Measurements from ENCODE around the gene AOX1.
"Not testable (repeated sequence)": the region's sequence is repeated elsewhere in the genome, so short reads cannot be mapped to it uniquely, and the experiment has no call there.

Gene AOX1

GRCh38 chr2:200625282-200625681 is 39.5 kb downstream of the AOX1 start:
- no peak for DNase-seq (ENCODE audit: extremely low read depth in 1 of 2, low read depth in 1 of 2)

GRCh38 chr2:200625958-200626363 is 40.1 kb downstream of the AOX1 start:
- no peak for DNase-seq (ENCODE audit: extremely low read depth in 1 of 2, low read depth in 1 of 2)

DNA sequence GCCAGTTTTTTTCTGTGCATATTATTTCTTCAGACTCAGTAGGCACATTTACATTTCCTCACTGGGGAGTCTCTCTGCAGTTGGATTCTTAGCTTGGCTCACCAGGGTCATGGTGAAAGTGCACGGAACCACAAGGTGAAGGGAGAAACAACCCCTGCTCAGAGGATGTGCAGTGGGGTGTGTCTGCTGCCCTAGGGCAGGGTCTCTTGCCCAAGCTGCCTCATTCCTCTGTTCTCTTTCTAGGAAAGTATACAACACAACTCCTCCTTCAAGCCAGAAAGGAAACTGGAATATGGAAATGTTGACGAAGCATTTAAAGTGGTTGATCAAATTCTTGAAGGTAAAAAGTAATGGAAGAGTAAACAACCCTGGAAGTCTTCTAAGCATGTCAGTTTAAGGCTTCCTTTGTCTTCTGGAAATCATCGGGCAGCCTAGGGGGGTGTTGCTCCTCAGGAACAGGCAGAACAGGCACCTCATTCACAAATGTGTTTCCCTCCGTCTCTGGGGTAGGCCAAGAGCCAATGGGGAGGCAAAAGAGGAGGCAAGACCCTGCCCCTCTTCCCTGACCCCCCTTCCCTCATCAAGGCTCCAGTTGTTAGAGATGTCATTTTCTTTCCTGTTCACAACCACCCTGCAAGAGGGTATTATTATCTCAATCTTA is 41.4 kb downstream of the AOX1 start:
- no peak for DNase-seq (ENCODE audit: extremely low read depth in 1 of 2, low read depth in 1 of 2)

DNA sequence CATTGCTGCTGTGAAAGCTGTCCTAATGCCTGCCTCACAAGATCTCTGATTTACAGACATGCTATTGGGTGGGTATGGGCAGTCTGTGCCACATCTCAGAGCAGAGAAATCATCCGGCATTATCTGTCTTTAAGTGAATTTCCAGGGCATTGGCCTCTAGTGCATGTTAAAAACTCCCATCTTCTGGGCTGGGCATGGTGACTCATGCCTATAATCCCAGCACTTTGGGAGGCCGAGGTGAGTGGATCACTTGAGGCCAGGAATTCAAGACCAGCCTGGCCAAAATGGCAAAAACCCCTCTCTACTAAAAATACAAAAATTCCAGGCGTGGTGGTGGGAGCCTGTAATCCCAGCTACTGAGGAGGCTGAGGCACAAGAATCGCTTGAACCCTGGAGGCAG is 42.6 kb downstream of the AOX1 start:
- not testable (repeated sequence) for DNase-seq (ENCODE audit: extremely low read depth in 1 of 2, low read depth in 1 of 2)

GRCh38 chr2:200631287-200631686 is 45.5 kb downstream of the AOX1 start:
- no peak for DNase-seq (ENCODE audit: extremely low read depth in 1 of 2, low read depth in 1 of 2)

- no peak for DNase-seq (ENCODE audit: extremely low read depth in 1 of 2, low read depth in 1 of 2)
Observed at GRCh38 chr2:200634231-200634964, 48.6 kb downstream of the AOX1 start.

DNA sequence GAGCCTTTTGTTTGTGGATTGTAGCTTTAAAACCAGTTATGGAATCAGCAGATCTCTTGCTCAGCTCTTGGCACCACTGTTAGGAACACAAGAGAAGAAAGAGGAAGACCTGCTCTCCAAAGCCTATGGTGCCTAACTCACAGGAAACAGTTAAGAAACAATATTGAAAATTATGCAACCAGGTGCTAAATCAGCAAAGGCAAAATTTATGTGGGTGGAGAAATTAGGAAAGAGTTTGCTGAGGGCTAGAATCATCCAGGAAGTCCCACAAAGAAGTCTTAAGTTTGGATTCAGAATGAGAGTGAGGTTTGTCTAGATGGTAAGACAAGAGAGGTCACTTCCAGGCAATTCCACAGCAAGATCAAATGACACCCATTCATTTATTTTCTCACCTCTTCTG is 49.4 kb downstream of the AOX1 start:
- no peak for DNase-seq (ENCODE audit: extremely low read depth in 1 of 2, low read depth in 1 of 2)

DNA sequence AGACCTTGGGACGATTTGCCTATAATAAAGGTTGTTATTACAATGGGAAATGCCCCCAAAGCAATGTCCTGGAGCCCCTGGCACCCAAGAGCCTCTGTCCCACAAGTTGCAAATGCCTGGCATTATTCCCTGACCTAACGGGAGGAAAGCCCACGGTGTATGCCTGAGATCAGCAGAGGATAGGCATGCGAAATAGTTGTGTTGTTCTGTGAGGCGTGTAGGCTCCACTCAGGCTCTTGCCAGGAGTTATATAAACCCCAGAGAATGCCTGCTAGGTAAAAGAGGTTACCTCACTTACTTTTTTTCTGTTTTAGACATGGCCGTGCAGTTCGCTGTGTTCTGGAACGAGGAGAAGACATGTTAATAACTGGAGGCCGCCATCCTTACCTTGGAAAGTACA is 52.1 kb downstream of the AOX1 start:
- no peak for DNase-seq (ENCODE audit: extremely low read depth in 1 of 2, low read depth in 1 of 2)

GRCh38 chr2:200640176-200640575 is 54.4 kb downstream of the AOX1 start:
- DNase-seq (ENCODE audit: extremely low read depth in 1 of 2, low read depth in 1 of 2) = no peak

GRCh38 chr2:200640901-200641300 is 55.1 kb downstream of the AOX1 start:
- DNase-seq (ENCODE audit: extremely low read depth in 1 of 2, low read depth in 1 of 2) = no peak

- not testable (repeated sequence) for DNase-seq (ENCODE audit: extremely low read depth in 1 of 2, low read depth in 1 of 2)
Observed at GRCh38 chr2:200648518-200649281, 62.9 kb downstream of the AOX1 start.

DNA sequence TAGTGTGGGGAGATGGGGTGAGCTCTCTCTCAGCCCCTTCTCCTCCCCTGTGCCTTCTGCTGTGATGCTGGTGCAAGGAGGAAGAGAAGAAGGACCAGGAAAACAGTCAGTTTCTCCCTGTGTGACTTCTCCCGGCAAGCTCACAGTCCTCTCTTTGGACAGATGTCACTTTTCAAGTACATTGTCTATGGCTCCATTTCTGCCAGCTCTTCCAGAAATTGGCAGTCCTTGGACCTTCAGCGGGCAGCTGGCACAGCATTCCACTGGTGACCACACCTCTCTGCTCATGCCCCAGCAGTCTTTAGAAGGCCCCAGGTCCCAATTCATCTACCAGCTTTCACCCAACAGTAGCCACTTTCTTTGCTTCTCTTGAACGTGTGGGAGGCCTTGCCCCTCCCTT is 63.9 kb downstream of the AOX1 start:
- no peak for DNase-seq (ENCODE audit: extremely low read depth in 1 of 2, low read depth in 1 of 2)

DNA sequence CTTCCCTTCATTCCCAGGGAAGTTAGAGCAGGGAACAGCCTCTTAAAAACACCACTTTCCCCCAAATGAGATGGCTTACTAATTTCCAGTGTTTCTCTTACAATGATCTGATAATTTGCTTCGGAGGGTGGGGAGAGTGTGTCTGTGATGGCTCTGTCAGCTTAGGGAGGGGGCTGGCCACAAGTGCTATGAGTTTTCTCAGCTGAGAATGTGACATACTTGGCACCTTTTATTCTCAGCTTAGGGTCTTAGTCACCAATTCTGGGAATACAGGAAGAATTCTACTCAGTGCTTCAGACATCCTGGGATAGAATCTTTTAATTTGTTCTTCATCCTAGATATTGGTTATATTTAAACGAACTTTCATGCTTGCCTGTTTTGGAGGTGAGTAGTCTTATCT is 64.4 kb downstream of the AOX1 start:
- DNase-seq (ENCODE audit: extremely low read depth in 1 of 2, low read depth in 1 of 2) = no peak

GRCh38 chr2:200652158-200652557 is 66.3 kb downstream of the AOX1 start:
- no peak for DNase-seq (ENCODE audit: extremely low read depth in 1 of 2, low read depth in 1 of 2)

- DNase-seq (ENCODE audit: extremely low read depth in 1 of 2, low read depth in 1 of 2) = no peak
Observed at GRCh38 chr2:200653021-200653420, 67.2 kb downstream of the AOX1 start.

- DNase-seq (ENCODE audit: extremely low read depth in 1 of 2, low read depth in 1 of 2) = no peak
Observed at GRCh38 chr2:200654823-200655222, 69.0 kb downstream of the AOX1 start.

DNA sequence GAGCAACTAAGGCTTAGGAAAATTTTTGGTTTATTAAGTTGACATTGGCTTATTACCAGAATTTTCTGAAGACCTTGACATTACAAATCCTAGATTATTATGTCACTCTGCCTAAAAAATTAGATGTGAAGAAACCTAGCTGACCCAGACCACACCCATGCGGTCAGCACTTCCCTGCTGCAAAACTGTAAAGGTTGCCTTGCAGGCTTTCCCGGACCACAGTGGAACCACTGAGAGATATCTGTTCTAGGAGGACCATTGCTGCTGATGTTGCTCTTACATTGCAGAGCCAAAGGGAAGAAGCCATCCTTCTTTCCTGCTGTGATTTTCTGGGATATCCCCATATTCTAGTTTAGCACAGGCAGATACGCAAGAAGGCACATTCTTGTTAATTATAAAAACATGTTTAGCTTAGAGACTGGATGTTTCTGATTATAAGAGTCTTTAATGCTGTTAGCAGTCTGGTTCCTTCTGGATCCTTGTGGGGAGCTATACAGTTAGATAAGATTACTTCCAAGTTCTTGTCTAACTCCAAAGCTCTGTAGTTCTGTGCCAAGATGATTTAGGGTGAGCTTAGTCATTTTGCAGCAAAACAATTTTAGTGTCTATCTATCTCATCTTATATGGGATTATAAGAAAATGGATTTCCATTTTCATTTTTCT is 70.2 kb downstream of the AOX1 start:
- DNase-seq (ENCODE audit: extremely low read depth in 1 of 2, low read depth in 1 of 2) = no peak

DNA sequence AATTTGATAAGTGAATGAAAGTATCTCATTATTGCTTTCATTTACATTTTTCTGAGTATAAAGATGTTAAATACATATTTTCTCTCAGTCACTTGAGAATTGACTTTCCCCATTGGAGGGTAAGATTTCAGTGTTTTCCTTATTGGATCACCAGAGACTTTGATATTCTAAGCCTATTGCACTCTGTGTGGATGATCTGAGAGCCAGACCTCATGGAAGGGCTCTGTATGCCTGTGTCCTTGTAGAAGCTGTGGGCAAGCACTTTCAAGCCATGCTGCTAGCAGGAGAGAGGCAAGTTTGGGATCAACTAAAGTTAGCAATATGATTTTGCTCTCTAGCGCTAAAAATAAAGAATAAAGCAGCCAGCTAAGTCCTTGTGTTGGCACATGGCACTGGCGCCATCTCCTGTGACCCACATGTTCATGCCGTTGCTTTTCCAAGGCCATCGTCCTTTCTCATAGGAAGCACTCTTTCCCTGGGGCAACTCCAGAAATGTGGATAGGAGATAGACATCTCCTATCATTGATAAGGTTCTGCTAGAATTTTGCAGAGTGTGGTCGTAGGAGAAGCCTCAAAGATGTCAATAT is 72.6 kb downstream of the AOX1 start:
- no peak for DNase-seq (ENCODE audit: extremely low read depth in 1 of 2, low read depth in 1 of 2)

DNA sequence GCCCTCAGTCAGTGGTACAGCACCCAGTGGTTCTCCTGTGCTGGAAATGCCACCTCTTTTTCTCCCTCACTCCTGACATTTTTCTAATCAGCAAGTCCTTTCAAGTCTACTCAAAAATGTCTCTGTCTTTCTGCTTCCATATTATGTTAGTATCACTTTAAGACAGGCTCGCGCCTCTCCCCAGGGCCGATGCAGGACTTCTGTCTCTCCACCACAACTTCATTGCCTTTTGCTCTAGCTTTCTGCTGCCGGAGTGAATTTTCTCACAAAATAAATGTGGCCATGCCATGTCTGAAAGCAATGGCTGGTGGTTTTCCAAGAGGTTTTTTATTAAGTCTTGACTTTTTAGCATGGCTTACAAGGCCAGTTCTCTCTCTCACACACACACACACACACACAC is 73.6 kb downstream of the AOX1 start:
- DNase-seq (ENCODE audit: extremely low read depth in 1 of 2, low read depth in 1 of 2) = no peak

GRCh38 chr2:200661477-200661876 is 75.7 kb downstream of the AOX1 start:
- DNase-seq (ENCODE audit: extremely low read depth in 1 of 2, low read depth in 1 of 2) = no peak

GRCh38 chr2:200662727-200663126 is 76.9 kb downstream of the AOX1 start:
- DNase-seq (ENCODE audit: extremely low read depth in 1 of 2, low read depth in 1 of 2) = no peak

Data from activated CD8-positive, alpha-beta memory T cell treated with anti-CD3 and anti-CD28 coated beads for 1 hour (primary cell).